ENCODE data around the gene DLD.
"Not testable (repeated sequence)": the region's sequence is repeated elsewhere in the genome, so short reads cannot be mapped to it uniquely, and the experiment has no call there.

DLD gene

GRCh38 chr7:107874605-107875446 is 16.2 kb upstream of the DLD start:
- peak in 1 of 4 experiments; percentile 6 for DNase-seq (ENCODE audit: low read depth in 4 of 4, low spot score in 1 of 4)

GRCh38 chr7:107876916-107877315 is 14.1 kb upstream of the DLD start:
- no peak for DNase-seq (ENCODE audit: low read depth in 4 of 4, low spot score in 1 of 4)

- no peak for DNase-seq (ENCODE audit: low read depth in 4 of 4, low spot score in 1 of 4)
Measured at GRCh38 chr7:107877731-107878382, 13.1 kb upstream of the DLD start.

GRCh38 chr7:107878636-107879035 is 12.3 kb upstream of the DLD start:
- no peak for DNase-seq (ENCODE audit: low read depth in 4 of 4, low spot score in 1 of 4)

GRCh38 chr7:107879400-107880035 is 11.5 kb upstream of the DLD start:
- DNase-seq (ENCODE audit: low read depth in 4 of 4, low spot score in 1 of 4) = no peak

GRCh38 chr7:107882766-107883165 is 8.2 kb upstream of the DLD start:
- no peak for DNase-seq (ENCODE audit: low read depth in 4 of 4, low spot score in 1 of 4)

- DNase-seq (ENCODE audit: low read depth in 4 of 4, low spot score in 1 of 4) = no peak
Measured at GRCh38 chr7:107884066-107884818, 6.7 kb upstream of the DLD start.

- DNase-seq (ENCODE audit: low read depth in 4 of 4, low spot score in 1 of 4) = not testable (repeated sequence)
Measured at GRCh38 chr7:107887827-107888226, 3.2 kb upstream of the DLD start.

- no peak for DNase-seq (ENCODE audit: low read depth in 4 of 4, low spot score in 1 of 4)
Measured at GRCh38 chr7:107889992-107890391, 991 bp upstream of the DLD start.

GRCh38 chr7:107890493-107890961 is 456 bp upstream of the DLD start:
- DNase-seq (ENCODE audit: low read depth in 4 of 4, low spot score in 1 of 4) = no peak

GRCh38 chr7:107891636-107892366 is 818 bp downstream of the DLD start:
- no peak for DNase-seq (ENCODE audit: low read depth in 4 of 4, low spot score in 1 of 4)

GRCh38 chr7:107892367-107892741 is 1.4 kb downstream of the DLD start:
- DNase-seq (ENCODE audit: low read depth in 4 of 4, low spot score in 1 of 4) = not testable (repeated sequence)

- no peak for DNase-seq (ENCODE audit: low read depth in 4 of 4, low spot score in 1 of 4)
Measured at GRCh38 chr7:107898997-107899594, 8.1 kb downstream of the DLD start.

GRCh38 chr7:107900496-107901015 is 9.6 kb downstream of the DLD start:
- DNase-seq (ENCODE audit: low read depth in 4 of 4, low spot score in 1 of 4) = no peak

GRCh38 chr7:107902381-107902780 is 11.4 kb downstream of the DLD start:
- no peak for DNase-seq (ENCODE audit: low read depth in 4 of 4, low spot score in 1 of 4)

- no peak for DNase-seq (ENCODE audit: low read depth in 4 of 4, low spot score in 1 of 4)
Measured at GRCh38 chr7:107907790-107908189, 16.8 kb downstream of the DLD start.

GRCh38 chr7:107909445-107909844 is 18.5 kb downstream of the DLD start:
- no peak for DNase-seq (ENCODE audit: low read depth in 4 of 4, low spot score in 1 of 4)

GRCh38 chr7:107911981-107912380 is 21.0 kb downstream of the DLD start:
- no peak for DNase-seq (ENCODE audit: low read depth in 4 of 4, low spot score in 1 of 4)

GRCh38 chr7:107913851-107914250 is 22.9 kb downstream of the DLD start:
- DNase-seq (ENCODE audit: low read depth in 4 of 4, low spot score in 1 of 4) = no peak

- DNase-seq (ENCODE audit: low read depth in 4 of 4, low spot score in 1 of 4) = no peak
Measured at GRCh38 chr7:107914831-107915230, 23.8 kb downstream of the DLD start.
